Mammary epithelial cell (primary cell): ENCODE results near the gene KRTCAP2.

Source experiments
- EZH2 ChIP-seq: IDR thresholded peaks from 2 replicates; pipeline ENCODE4 v1.6.1; 2012; ENCODE audit warnings: low read length, inconsistent platforms, borderline replicate concordance
- TF ChIP-seq, protein P1 (sequence below), 2 donors: IDR thresholded peaks in 1 of 2; conservative IDR thresholded peaks in 1 of 2; 2 replicates each; pipeline ENCODE4 v1.5.1; 2011 to 2012; ENCODE audit warnings: inconsistent platforms in 2 of 2, low read length in 2 of 2, mild to moderate bottlenecking in 2 of 2, control low read depth in 1 of 2, low read depth in 1 of 2; ENCODE audit not compliant: insufficient read depth in 1 of 2; ENCODE audit errors: extremely low read depth in 1 of 2

DNA sequence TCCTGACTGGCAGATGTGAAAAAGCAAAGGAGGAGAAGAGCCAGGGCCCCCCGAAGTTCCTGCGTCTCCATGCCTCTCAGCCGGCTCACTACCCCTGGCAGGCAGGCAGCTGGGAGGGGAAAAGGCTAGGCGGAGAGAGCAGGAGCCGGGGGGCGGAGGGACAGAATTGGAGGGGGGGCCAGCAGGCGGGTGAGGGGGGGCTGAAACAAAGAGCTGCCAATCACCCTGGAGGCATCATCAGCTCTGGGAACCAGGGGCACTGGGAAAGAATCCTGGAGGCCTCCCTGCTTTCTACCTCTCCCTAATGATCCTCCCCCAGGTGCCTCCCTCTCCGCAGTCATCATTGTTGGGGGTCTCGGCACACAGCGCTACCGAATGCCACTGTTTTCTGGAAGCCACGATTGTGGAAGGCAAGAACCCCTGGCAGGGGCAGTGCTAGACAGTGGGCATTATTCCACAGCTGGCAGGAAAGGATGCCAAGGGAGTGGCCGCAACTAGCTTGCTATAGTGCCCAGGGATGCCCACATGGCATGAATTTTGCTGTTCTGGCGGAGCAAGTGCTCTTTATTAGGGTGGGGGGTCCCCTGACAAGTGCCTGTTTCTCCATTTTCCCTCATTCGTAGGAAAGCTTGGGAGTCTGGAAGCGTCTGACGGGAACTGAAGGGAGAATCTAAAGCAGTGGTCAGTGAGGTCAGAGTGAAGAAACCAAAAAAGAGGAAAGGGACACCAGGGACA is 34.9 kb upstream of the KRTCAP2 start, which contains the start of gene THBS3:
- TF ChIP-seq, protein P1, sequence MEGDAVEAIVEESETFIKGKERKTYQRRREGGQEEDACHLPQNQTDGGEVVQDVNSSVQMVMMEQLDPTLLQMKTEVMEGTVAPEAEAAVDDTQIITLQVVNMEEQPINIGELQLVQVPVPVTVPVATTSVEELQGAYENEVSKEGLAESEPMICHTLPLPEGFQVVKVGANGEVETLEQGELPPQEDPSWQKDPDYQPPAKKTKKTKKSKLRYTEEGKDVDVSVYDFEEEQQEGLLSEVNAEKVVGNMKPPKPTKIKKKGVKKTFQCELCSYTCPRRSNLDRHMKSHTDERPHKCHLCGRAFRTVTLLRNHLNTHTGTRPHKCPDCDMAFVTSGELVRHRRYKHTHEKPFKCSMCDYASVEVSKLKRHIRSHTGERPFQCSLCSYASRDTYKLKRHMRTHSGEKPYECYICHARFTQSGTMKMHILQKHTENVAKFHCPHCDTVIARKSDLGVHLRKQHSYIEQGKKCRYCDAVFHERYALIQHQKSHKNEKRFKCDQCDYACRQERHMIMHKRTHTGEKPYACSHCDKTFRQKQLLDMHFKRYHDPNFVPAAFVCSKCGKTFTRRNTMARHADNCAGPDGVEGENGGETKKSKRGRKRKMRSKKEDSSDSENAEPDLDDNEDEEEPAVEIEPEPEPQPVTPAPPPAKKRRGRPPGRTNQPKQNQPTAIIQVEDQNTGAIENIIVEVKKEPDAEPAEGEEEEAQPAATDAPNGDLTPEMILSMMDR (conservative IDR thresholded peaks at IDR 0.05 in 1 of 2, IDR thresholded peaks at IDR 0.05 in 1 of 2; ENCODE audit: extremely low read depth in 1 of 2, insufficient read depth in 1 of 2, low read depth in 1 of 2, low read length in 2 of 2): no peak
- TF ChIP-seq EZH2: no peak
